Adipocyte (in vitro differentiated cells): ENCODE results near the gene HHLA2.
"Not testable (repeated sequence)": the region's sequence is repeated elsewhere in the genome, so short reads cannot be mapped to it uniquely, and the experiment has no call there.

Source experiments
- DNase-seq: peaks from one replicate; pipeline ENCODE4 v3.0.0-alpha.2; 2015; ENCODE audit warnings: low read depth
- H3K27me3 ChIP-seq: replicated peaks from 2 replicates; pipeline ENCODE4 v1.7.0; 2013; ENCODE audit warnings: mild to moderate bottlenecking, low read length, moderate library complexity; ENCODE audit not compliant: control insufficient read depth, insufficient read depth
- H3K36me3 ChIP-seq: 2 replicates; pipeline ENCODE4 v1.7.0; 2013; ENCODE audit warnings: low read length, mild to moderate bottlenecking, moderate library complexity; ENCODE audit not compliant: control insufficient read depth, insufficient read depth, severe bottlenecking
- H3K4me1 ChIP-seq: 2 replicates; pipeline ENCODE4 v1.7.0; 2013; ENCODE audit warnings: mild to moderate bottlenecking, low read length, moderate library complexity; ENCODE audit not compliant: control insufficient read depth, insufficient read depth
- H3K4me3 ChIP-seq: 2 replicates; pipeline ENCODE4 v1.7.0; 2013; ENCODE audit warnings: mild to moderate bottlenecking, low read length, moderate library complexity
- H3K9ac ChIP-seq: 2 replicates; pipeline ENCODE4 v1.7.0; 2013; ENCODE audit warnings: mild to moderate bottlenecking, low read length, moderate library complexity
- H3K9me3 ChIP-seq: 2 replicates; pipeline ENCODE4 v1.7.0; 2013; ENCODE audit warnings: mild to moderate bottlenecking, low read length, moderate library complexity; ENCODE audit not compliant: control insufficient read depth

The HHLA2 gene

GRCh38 chr3:108296239-108296638, at the start of gene HHLA2:
Gene HHLA2, plus strand, starts transcription at chr3:108296548. Its CDS starts 55,266 bp downstream, at chr3:108351814.
- H3K9ac ChIP-seq, result no peak within 1 kb of the TSS
- H3K27me3 ChIP-seq, result no peaks in the 10 kb centered on the region
- H3K4me3 ChIP-seq, result no peak within 1 kb of the TSS
- no peaks in the 10 kb centered on the region for H3K36me3 ChIP-seq
- no peaks in the 10 kb centered on the region for H3K4me1 ChIP-seq
- no peak for DNase-seq
- H3K9me3 ChIP-seq, result peaks cover 6% of the 10 kb centered on the region

GRCh38 chr3:108250626-108251025, 45.7 kb upstream of the HHLA2 start:
- no peak overlapping the region for H3K4me3 ChIP-seq

GRCh38 chr3:108251265-108251664, 45.1 kb upstream of the HHLA2 start:
- H3K9ac ChIP-seq, result no peak overlapping the region
- DNase-seq, result no peak
- no peak overlapping the region for H3K4me3 ChIP-seq
- no peaks in the 10 kb centered on the region for H3K4me1 ChIP-seq
- no peaks in the 10 kb centered on the region for H3K36me3 ChIP-seq
- H3K9me3 ChIP-seq, result no peaks in the 10 kb centered on the region
- no peaks in the 10 kb centered on the region for H3K27me3 ChIP-seq

More at GRCh38 chr3:108250626-108251025, 45.7 kb upstream of the HHLA2 start:
- H3K9me3 ChIP-seq, result no peaks in the 10 kb centered on the region
- H3K4me1 ChIP-seq, result no peaks in the 10 kb centered on the region
- DNase-seq, result no peak
- no peak overlapping the region for H3K9ac ChIP-seq
- H3K27me3 ChIP-seq, result no peaks in the 10 kb centered on the region
- H3K36me3 ChIP-seq, result no peaks in the 10 kb centered on the region

GRCh38 chr3:108251844-108252243, 44.5 kb upstream of the HHLA2 start:
- no peak for DNase-seq
- Histone ChIP-seq H3K27me3 (no peaks in the 10 kb centered on the region), H3K36me3 (no peaks in the 10 kb centered on the region), H3K9ac (no peak overlapping the region), H3K4me1 (no peaks in the 10 kb centered on the region), H3K9me3 (no peaks in the 10 kb centered on the region), H3K4me3 (no peak overlapping the region)

- Histone ChIP-seq H3K9me3 (no peaks in the 10 kb centered on the region), H3K4me3 (no peak overlapping the region), H3K4me1 (no peaks in the 10 kb centered on the region), H3K9ac (no peak overlapping the region), H3K27me3 (no peaks in the 10 kb centered on the region), H3K36me3 (no peaks in the 10 kb centered on the region)
- no peak for DNase-seq
Observed at GRCh38 chr3:108255131-108255530, 41.2 kb upstream of the HHLA2 start.

GRCh38 chr3:108264534-108265298, 31.6 kb upstream of the HHLA2 start:
- H3K9me3 ChIP-seq, H3K27me3 ChIP-seq, H3K4me1 ChIP-seq, DNase-seq, H3K36me3 ChIP-seq, H3K4me3 ChIP-seq, H3K9ac ChIP-seq: not testable (repeated sequence)

GRCh38 chr3:108268235-108268634, 28.1 kb upstream of the HHLA2 start:
- H3K9me3 ChIP-seq, H3K9ac ChIP-seq, H3K36me3 ChIP-seq, H3K27me3 ChIP-seq, H3K4me3 ChIP-seq, DNase-seq, H3K4me1 ChIP-seq: not testable (repeated sequence)

- Histone ChIP-seq H3K9me3 (no peaks in the 10 kb centered on the region), H3K4me1 (no peaks in the 10 kb centered on the region), H3K27me3 (no peaks in the 10 kb centered on the region), H3K9ac (no peak overlapping the region), H3K36me3 (no peaks in the 10 kb centered on the region), H3K4me3 (no peak overlapping the region)
- DNase-seq, result peak; percentile 21
Observed at GRCh38 chr3:108271626-108272025, 24.7 kb upstream of the HHLA2 start.

GRCh38 chr3:108279066-108279465, 17.3 kb upstream of the HHLA2 start:
- DNase-seq, H3K36me3 ChIP-seq, H3K27me3 ChIP-seq, H3K4me3 ChIP-seq, H3K4me1 ChIP-seq, H3K9ac ChIP-seq: not testable (repeated sequence)
- H3K9me3 ChIP-seq, result peaks cover 29% of the 10 kb centered on the region

GRCh38 chr3:108280476-108280875, 15.9 kb upstream of the HHLA2 start:
- no peaks in the 10 kb centered on the region for H3K27me3 ChIP-seq
- no peaks in the 10 kb centered on the region for H3K4me1 ChIP-seq
- no peak overlapping the region for H3K9ac ChIP-seq
- H3K4me3 ChIP-seq, result no peak overlapping the region
- H3K36me3 ChIP-seq, result no peaks in the 10 kb centered on the region
- no peak for DNase-seq
- peaks cover 29% of the 10 kb centered on the region for H3K9me3 ChIP-seq

- Histone ChIP-seq H3K36me3 (no peaks in the 10 kb centered on the region), H3K9me3 (peaks cover 32% of the 10 kb centered on the region), H3K27me3 (no peaks in the 10 kb centered on the region), H3K4me3 (no peak overlapping the region), H3K9ac (no peak overlapping the region), H3K4me1 (no peaks in the 10 kb centered on the region)
- no peak for DNase-seq
Observed at GRCh38 chr3:108281670-108282069, 14.7 kb upstream of the HHLA2 start.

- Histone ChIP-seq H3K4me3 (no peak overlapping the region), H3K9ac (no peak overlapping the region), H3K4me1 (no peaks in the 10 kb centered on the region), H3K27me3 (no peaks in the 10 kb centered on the region), H3K36me3 (no peaks in the 10 kb centered on the region), H3K9me3 (peaks cover 28% of the 10 kb centered on the region)
- DNase-seq, result no peak
Observed at GRCh38 chr3:108283006-108283405, 13.3 kb upstream of the HHLA2 start.
